HG03045 (cell line): ENCODE measurements around the gene P4HA2.

ENCODE experiments used
- ATAC-seq: cut with Tn5 transposase; IDR thresholded peaks from one replicate; pipeline ENCODE4 v1.9.1; 2021; ENCODE audit warnings: mild to moderate bottlenecking, moderate library complexity; ENCODE audit not compliant: unreplicated experiment

The P4HA2 gene

DNA sequence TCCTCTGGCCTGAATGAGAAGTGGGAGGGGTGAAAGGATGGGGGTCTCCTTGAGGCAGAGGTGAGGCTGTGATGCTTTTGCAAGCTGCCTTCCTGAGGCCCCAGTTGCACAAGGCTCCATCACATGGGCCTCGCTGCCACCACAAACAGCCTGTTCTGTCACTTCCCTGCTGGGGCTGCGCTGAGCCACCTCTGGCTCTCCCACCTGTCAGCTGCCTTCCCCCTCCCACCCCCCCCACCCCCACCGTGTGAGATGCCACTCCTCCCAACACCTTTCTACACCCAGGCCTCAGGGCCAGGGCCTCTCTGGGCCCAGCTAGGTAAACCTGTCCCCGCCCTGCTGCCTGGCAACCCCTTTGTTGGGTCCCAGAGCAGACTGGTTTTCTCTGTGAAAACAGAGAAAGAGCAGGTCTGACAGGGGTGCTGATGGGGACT lies 25.4 kb upstream of the P4HA2 start:
- no peak for ATAC-seq

- no peak for ATAC-seq
Observed at GRCh38 chr5:132251220-132251725, 23.6 kb upstream of the P4HA2 start.

DNA sequence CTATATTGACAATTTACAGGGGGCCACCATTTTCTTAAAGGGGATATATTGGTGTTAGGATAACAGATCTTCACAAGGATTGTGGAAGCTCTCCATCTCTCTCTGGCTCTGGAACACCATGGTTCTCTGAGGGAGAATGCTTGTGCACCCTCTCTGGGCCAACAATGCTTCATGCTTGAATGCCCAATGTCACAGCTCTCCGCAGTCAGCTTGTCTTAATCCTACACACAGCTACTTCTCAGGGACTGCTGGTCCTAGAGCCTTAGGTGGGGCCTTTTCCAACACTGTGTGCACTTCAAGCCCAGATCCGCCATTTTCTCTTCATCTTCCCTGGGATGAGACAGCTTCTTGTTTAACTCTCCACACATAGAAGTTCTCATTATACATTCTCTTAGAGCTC lies 22.9 kb upstream of the P4HA2 start:
- no peak for ATAC-seq

- ATAC-seq: no peak
Observed at GRCh38 chr5:132246806-132247205, 19.2 kb upstream of the P4HA2 start.

- no peak for ATAC-seq
Observed at GRCh38 chr5:132245593-132245992, 17.9 kb upstream of the P4HA2 start.

- no peak for ATAC-seq
Observed at GRCh38 chr5:132243366-132243977, 15.8 kb upstream of the P4HA2 start.

GRCh38 chr5:132239776-132240175 lies 12.1 kb upstream of the P4HA2 start:
- ATAC-seq: no peak

- ATAC-seq: no peak
Observed at GRCh38 chr5:132238901-132239500, 11.3 kb upstream of the P4HA2 start.

DNA sequence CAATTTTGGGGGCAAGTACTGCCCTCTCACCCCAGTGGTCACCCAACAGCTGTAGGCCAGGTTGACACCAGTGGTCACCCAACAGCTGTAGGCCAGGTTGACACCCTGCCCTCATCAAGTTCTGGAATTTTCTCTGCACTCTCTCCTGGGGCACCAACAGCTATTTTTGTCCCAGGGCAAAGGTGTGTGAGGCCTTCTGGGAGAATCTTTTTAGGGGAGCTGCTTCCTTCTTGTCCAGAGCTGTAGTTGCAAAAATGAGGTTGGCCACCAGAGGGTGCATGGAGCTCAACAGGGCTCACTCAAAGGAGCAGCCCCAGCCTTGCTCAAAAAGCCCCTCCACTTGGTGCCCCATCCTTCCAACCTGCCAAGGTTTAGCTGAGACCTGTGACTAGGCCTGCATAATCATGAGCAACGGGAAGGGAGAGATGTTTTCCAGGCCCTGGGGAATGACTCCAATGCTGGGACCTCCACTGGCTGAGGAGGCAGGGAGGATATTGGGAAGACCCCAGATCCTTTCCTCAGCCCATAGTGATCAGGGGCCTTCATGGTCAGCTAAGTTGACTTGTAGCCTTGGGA lies 10.6 kb upstream of the P4HA2 start:
- peak; percentile 76 for ATAC-seq

- no peak for ATAC-seq
Observed at GRCh38 chr5:132237670-132238069, 10.0 kb upstream of the P4HA2 start.

DNA sequence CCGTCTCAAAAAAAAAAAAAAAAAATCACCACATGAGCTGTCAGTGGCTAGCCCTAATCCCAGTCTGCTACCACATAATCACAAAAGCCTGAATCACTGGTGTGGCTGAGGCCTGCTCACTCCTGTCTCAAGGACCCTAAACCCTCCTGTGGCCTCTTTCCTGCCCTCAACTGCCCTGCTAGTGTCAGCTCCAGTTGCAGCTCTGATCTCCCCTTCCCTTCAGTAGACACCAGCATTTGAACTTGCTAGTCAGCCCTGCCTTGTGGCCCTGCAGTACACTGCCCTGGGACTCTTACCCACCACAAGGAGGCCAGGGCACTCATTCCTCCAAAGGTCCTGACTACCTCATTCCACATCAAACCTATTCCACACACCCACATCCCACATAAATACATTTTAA lies 9.5 kb upstream of the P4HA2 start:
- no peak for ATAC-seq

DNA sequence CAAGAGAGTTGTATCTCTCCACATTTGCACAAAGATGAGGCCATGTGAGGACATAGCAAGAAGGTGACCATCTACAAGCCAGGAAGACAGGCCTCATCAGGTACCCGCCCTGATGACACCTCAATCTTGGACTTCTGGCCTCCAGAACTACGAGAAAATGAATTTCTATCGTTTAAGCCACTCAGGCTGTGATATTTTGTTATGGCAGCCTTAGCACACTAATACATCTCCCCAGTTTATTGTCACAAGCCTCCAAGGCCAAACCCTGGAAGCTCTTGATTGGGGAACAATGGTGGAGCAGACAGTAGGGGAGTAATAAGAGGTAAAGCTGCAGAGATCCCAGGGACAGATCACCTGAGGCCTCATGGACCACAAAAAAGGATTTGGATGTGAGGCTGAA lies 7.7 kb upstream of the P4HA2 start:
- ATAC-seq: no peak

DNA sequence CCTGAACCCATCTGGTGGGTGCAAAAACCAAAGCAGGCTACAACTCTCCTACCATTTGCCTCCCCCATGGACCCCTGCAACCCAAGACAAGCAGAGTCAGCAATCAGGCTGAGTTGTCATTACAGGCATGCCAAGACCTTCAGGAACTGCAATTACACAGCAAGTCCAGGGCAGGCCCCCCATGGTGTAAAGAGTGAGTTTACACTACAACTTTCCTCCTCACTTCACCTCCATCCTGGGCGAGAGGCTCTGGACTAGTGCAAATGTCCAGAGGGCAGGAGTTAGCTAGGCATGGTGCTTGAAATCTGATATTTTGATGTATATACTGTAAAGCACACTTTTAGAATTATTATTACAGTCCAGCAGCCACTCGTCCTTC lies 7.0 kb upstream of the P4HA2 start:
- no peak for ATAC-seq

GRCh38 chr5:132233811-132234683 lies 6.4 kb upstream of the P4HA2 start:
- ATAC-seq: no peak

DNA sequence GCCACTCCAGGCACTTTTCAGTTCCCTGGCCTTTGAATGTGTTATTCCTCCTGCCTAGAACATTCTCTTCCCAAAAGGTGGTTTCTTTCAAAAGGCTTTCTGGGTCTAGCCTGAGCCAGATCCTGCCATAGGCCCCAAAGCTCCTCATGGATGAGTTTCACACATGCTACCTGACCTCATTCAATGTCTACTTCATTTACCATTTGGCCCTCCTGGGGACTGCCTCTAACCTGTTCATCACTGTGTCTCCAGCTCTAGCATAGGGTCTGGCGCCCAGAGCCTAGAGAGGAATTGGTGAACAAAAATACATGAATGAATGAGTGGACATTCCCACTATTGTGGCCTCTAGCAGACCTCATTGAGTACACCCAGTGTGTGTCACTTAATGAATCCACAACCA lies 5.4 kb upstream of the P4HA2 start:
- no peak for ATAC-seq

- no peak for ATAC-seq
Observed at GRCh38 chr5:132232465-132232864, 4.8 kb upstream of the P4HA2 start.

- no peak for ATAC-seq
Observed at GRCh38 chr5:132230871-132231270, 3.2 kb upstream of the P4HA2 start.

DNA sequence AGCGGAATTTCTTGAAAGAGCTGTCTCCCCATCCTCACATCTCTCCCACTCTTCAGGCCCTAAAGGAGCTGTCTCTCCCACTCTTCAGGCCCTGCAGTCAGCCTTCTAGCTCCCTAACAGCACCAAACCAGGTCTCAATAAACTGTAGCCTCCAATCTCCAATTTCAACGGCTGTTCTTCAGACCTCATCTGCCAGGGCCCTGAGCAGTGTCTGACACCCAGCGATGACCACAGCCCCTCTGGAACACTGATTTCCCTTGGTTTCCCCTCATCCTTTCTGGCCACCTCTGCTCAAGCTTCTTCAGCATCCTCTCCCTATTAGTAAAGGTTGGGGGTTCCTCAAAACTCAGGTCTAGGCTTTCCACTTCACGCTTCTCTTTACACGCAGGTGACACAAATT lies 1.6 kb upstream of the P4HA2 start:
- no peak for ATAC-seq

- no peak for ATAC-seq
Observed at GRCh38 chr5:132228241-132229035, 785 bp upstream of the P4HA2 start.

DNA sequence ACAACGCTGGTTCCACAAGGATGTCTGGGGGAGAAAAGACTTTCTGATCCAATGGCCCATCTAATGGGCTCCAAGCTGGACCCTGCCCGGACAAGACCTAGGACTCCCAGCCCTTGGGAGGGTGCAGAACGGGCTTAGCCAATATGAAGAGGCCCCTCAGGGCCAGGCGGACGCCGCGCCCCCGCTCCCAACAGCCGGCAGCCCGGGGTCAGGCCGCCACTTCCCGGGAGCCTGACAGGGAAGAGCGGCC lies 493 bp downstream of the P4HA2 start:
- no peak for ATAC-seq
